ENCODE measurements around the gene CDK9. TPM values are rescaled to one million over a fixed set of nuclear protein-coding genes. Genes with fewer than 3 reads are reported as not detected.
"Not testable (repeated sequence)": the region's sequence is repeated elsewhere in the genome, so short reads cannot be mapped to it uniquely, and the experiment has no call there.

The CDK9 gene
- total and polyA plus RNA-seq, 3 donors from 2014 or later, result 77.1 to 163 (median 136) TPM

DNA sequence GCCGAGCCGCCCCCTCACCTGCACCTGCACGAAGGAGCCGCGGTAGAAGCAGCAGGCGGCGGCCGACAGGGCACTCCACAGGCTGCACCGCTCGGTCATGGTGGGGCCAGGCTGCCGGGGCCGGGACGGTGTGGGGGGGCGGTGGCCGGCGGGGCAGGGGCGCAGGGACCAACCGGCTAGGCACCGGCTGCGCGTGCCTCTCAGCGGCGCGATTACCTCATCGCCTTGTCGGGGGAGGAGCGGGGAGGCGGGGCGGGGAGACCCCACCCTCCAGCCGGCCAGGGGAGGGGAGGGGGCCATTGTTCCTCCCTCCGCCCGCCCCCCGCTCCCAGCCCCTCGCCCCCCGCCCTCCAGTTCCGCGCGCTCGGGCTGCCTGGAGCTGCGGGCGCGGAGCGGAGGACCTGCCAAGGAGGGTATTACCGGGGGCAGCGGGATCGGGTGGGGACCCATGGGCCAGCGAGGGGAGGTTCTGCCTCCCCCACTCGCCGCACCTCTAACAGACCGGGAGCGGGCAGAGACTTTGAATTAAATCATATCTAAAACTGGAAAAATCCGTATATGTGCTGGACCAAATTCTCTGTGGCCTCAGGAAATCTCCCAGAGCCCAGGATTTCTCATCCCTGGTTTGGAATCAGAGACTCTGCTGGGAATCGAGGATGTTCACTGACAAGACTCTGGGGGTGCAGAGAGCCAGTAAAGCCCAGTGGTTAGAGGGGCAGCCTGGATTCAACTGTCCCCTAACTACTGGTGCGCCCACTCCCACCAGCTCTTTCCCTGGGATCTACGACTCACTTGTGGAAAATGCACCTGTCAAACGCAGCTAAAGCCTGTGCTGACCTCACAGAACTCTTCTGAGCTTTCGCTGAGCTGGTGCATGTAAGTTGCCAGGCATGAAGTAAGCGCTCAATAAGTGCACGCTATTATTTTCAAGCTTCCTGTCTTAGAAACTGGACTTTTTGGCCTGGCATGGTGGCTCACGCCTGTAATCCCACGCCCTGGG, 30.5 kb upstream of the CDK9 start:
- Histone ChIP-seq H3K36me3 (ENCODE audit: low read depth, missing control alignments) (no peaks in the 10 kb centered on the region), H3K4me1 (no peaks in the 10 kb centered on the region), H3K9me3 (no peaks in the 10 kb centered on the region), H3K4me3 (no peak overlapping the region), H3K27me3 (no peaks in the 10 kb centered on the region), H3K27ac (no peak overlapping the region)
- intact Hi-C loops (cut with DNase I; ENCODE audit: low total_unique reads), result no loop called here
- 25 to 68% methylated on average over 9 to 31 of the region's 61 CpGs for WGBS, 2 donors
- no peak for DNase-seq
- no peak for TF ChIP-seq CTCF (IDR thresholded peaks at IDR 0.05)

- Histone ChIP-seq H3K36me3 (ENCODE audit: low read depth, missing control alignments) (no peaks in the 10 kb centered on the region), H3K27me3 (no peaks in the 10 kb centered on the region), H3K4me1 (no peaks in the 10 kb centered on the region), H3K9me3 (no peaks in the 10 kb centered on the region), H3K4me3 (no peak overlapping the region), H3K27ac (no peak overlapping the region)
- no peak for DNase-seq
- WGBS, 2 donors, result 83 to 89% methylated on average over 3 of the region's 3 CpGs
- intact Hi-C loops (cut with DNase I; ENCODE audit: low total_unique reads), result no loop called here
- TF ChIP-seq POLR2A (IDR thresholded peaks at IDR 0.05) (no peak), CTCF (IDR thresholded peaks at IDR 0.05) (no peak)
Observed at GRCh38 chr9:127756233-127756632, 29.6 kb upstream of the CDK9 start.

DNA sequence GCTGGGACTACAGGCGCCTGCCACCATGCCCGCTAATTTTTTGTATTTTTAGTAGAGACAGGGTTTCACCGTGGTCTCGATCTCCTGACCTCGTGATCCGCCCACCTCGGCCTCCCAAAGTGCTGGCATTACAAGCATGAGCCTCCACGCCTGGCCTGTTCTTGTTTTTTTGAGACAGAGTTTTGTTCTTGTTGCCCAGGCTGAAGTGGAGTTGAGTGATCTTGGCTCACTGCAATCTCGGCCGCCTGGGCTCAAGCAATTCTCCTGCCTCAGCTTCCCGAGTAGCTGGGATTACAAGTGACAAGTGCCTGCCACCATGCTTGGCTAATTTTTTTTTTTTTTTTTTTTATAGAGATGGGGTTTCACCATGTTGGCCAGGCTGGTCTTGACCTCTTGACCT, 29.1 kb upstream of the CDK9 start:
- DNase-seq; H3K27me3 ChIP-seq; intact Hi-C loops (cut with DNase I; ENCODE audit: low total_unique reads); H3K27ac ChIP-seq; H3K36me3 ChIP-seq (ENCODE audit: low read depth, missing control alignments); H3K9me3 ChIP-seq; H3K4me1 ChIP-seq; H3K4me3 ChIP-seq: not testable (repeated sequence)
- 83 to 86% methylated on average over 10 to 11 of the region's 11 CpGs for WGBS, 2 donors

DNA sequence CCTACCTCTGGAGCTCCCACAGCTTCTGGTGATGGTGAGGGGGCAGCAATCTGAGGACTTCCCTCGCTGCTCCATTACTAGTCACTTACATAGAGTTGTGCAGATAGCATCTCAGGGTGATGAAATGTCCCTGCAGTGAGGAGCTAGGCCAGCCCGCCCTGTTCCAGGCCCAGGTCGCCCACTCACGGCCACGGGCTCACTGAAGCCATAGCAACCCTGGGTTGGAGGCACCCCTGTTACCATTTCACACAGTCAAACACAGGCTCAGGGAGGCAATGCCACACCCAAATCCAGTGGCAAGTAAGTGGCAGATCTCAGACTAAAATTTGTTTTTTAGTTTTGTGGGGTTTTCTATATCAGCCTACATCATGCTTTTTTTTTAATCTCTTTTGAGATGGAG, 27.0 kb upstream of the CDK9 start:
- Histone ChIP-seq H3K27me3 (no peaks in the 10 kb centered on the region), H3K9me3 (no peaks in the 10 kb centered on the region), H3K4me1 (no peaks in the 10 kb centered on the region), H3K27ac (no peak overlapping the region), H3K36me3 (ENCODE audit: low read depth, missing control alignments) (no peaks in the 10 kb centered on the region), H3K4me3 (no peak overlapping the region)
- no peak for DNase-seq
- TF ChIP-seq POLR2A (IDR thresholded peaks at IDR 0.05) (no peak), CTCF (IDR thresholded peaks at IDR 0.05) (no peak)
- intact Hi-C loops (cut with DNase I; ENCODE audit: low total_unique reads), result no loop called here
- WGBS, 2 donors, result 92 to 93% methylated on average over 5 of the region's 5 CpGs

DNA sequence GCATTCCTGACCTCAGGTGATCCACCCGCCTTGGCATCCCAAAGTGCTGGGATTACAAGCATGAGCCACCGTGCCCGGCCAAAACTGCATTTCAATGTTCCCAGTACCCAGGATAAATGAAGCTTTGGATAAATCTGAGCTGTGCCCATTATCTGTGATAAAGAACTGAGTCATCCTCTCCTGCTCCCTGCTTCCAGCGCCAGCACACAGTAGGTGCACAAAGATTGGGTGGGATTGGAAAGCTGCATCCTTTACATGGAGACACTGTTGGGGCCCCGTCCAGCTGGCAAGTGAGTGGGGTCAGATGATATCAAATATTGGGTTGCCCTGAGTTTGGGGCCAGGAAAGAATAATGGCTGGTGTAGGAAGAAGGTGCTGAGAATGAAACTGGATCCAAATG, 24.8 kb upstream of the CDK9 start:
- intact Hi-C loops (cut with DNase I; ENCODE audit: low total_unique reads), result no loop called here
- H3K9me3 ChIP-seq, result no peaks in the 10 kb centered on the region
- 87 to 95% methylated on average over 5 of the region's 5 CpGs for WGBS, 2 donors
- no peak for DNase-seq
- no peaks in the 10 kb centered on the region for H3K36me3 ChIP-seq (ENCODE audit: low read depth, missing control alignments)
- no peaks in the 10 kb centered on the region for H3K4me1 ChIP-seq
- no peak overlapping the region for H3K27ac ChIP-seq
- no peaks in the 10 kb centered on the region for H3K27me3 ChIP-seq
- no peak overlapping the region for H3K4me3 ChIP-seq
- TF ChIP-seq POLR2A (IDR thresholded peaks at IDR 0.05) (no peak), CTCF (IDR thresholded peaks at IDR 0.05) (no peak)
